ENCODE measurements around the gene NXPH3.
A peak's percentile ranks its signal among the peaks of the same experiment; 100 is the strongest.

The NXPH3 gene

GRCh38 chr17:49565948-49566491 lies 9.7 kb upstream of the NXPH3 start (continued):
- TF ChIP-seq ZNF121 (tag by site-specific recombination; IDR thresholded peaks at IDR 0.05) (no peak), ZNF350 (tag by site-specific recombination; IDR thresholded peaks at IDR 0.05) (no peak), ZBTB8A (tag by site-specific recombination; IDR thresholded peaks at IDR 0.05) (no peak), ZNF366 (tag by site-specific recombination; conservative IDR thresholded peaks at IDR 0.05) (0 out of 2 replicates have a peak, but pooled peaks have one; percentile 32), ZNF624 (tag by site-specific recombination; IDR thresholded peaks at IDR 0.05) (no peak), ZBTB26 (tag by site-specific recombination; optimal IDR thresholded peaks at IDR 0.05) (no peak), ZNF548 (tag by site-specific recombination; IDR thresholded peaks at IDR 0.05) (no peak), ZNF530 (tag by site-specific recombination; IDR thresholded peaks at IDR 0.05; ENCODE audit: low read depth) (no peak), KLF7 (tag by site-specific recombination; IDR thresholded peaks at IDR 0.05; ENCODE audit: borderline replicate concordance) (no peak), ZNF169 (tag by site-specific recombination; IDR thresholded peaks at IDR 0.05) (no peak), ZNF837 (tag by site-specific recombination; IDR thresholded peaks at IDR 0.05) (no peak), MEIS1 (CRISPR knock-in tag; IDR thresholded peaks at IDR 0.05; ENCODE audit: borderline replicate concordance) (no peak), SP3 (tag by site-specific recombination; IDR thresholded peaks at IDR 0.05) (0 out of 2 replicates have a peak, but pooled peaks have one; percentile 8)

DNA sequence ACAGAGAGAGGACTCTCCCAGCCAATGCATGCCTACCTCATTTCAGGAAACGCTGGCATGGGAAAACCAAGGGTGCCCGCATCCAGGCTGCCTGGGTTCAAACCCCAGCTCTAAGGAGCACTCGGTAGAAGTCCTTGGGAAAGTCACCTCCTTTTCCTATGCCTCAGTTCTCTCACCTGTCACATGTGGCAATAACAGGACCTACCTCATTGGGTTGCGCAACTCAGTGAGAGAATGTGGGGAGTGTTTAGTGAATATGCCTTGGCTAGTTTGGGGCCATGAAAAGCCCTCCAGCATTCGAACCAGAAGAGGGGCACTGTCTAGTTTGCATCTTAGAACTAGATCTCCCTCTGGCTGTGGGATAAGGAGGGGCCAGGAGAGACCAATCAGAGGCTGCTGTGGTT lies 9.0 kb upstream of the NXPH3 start:
- Histone ChIP-seq H3K9me3 (ENCODE audit: control insufficient read depth, insufficient read depth, low read depth, low read length) (no peaks in the 10 kb centered on the region), H3K36me3 (ENCODE audit: control insufficient read depth in 2 of 2, insufficient read depth in 1 of 2, low read length in 2 of 2) (no peaks in the 10 kb centered on the region), H3K27ac (ENCODE audit: extremely low read depth, low read depth, low read length) (no peak overlapping the region), H3K4me3 (ENCODE audit: low read depth, low read length) (no peak overlapping the region), H3K4me1 (ENCODE audit: control insufficient read depth, insufficient read depth, low read length) (peaks cover 3% of the 10 kb centered on the region)
- ChIA-PET POLR2A (no interaction called here), CTCF (interaction anchor here (0.6 to 7.6 kb wide), 13 partner anchors 9 to 430 kb away, joined by 3 to 114 read pairs (median 7); partner anchors contain the start of genes DLX3 and SLC35B1)
- TF ChIP-seq ZNF544 (tag by site-specific recombination; IDR thresholded peaks at IDR 0.05) (no peak), ZNF777 (tag by site-specific recombination; IDR thresholded peaks at IDR 0.05; ENCODE audit: borderline replicate concordance) (no peak), ZXDB (tag by site-specific recombination; IDR thresholded peaks at IDR 0.05) (no peak)

- H3K36me3 ChIP-seq (ENCODE audit: control insufficient read depth in 2 of 2, insufficient read depth in 1 of 2, low read length in 2 of 2): no peaks in the 10 kb centered on the region
- no peak for TF ChIP-seq ZSCAN30 (tag by site-specific recombination; IDR thresholded peaks at IDR 0.05)
- no peak for TF ChIP-seq ZNF155 (tag by site-specific recombination; IDR thresholded peaks at IDR 0.05)
- TF ChIP-seq TCF7L2 (IDR thresholded peaks at IDR 0.05; ENCODE audit: borderline replicate concordance, low read depth, low read length): no peak
- no peak for TF ChIP-seq ZNF777 (tag by site-specific recombination; IDR thresholded peaks at IDR 0.05; ENCODE audit: borderline replicate concordance)
- no peak for TF ChIP-seq ZNF830 (tag by site-specific recombination; IDR thresholded peaks at IDR 0.05; ENCODE audit: low read depth)
- no peak for TF ChIP-seq ZNF677 (tag by site-specific recombination; IDR thresholded peaks at IDR 0.05)
- no peak for TF ChIP-seq KLF9 (tag by site-specific recombination; IDR thresholded peaks at IDR 0.05; ENCODE audit: low read depth)
- no peak for TF ChIP-seq ZNF416 (tag by site-specific recombination; IDR thresholded peaks at IDR 0.05)
- no peak for TF ChIP-seq ZNF274 (IDR thresholded peaks at IDR 0.05; ENCODE audit: low read length)
- TF ChIP-seq ZNF274 (tag by site-specific recombination; IDR thresholded peaks at IDR 0.05; ENCODE audit: borderline replicate concordance): no peak
- TF ChIP-seq, protein P1, sequence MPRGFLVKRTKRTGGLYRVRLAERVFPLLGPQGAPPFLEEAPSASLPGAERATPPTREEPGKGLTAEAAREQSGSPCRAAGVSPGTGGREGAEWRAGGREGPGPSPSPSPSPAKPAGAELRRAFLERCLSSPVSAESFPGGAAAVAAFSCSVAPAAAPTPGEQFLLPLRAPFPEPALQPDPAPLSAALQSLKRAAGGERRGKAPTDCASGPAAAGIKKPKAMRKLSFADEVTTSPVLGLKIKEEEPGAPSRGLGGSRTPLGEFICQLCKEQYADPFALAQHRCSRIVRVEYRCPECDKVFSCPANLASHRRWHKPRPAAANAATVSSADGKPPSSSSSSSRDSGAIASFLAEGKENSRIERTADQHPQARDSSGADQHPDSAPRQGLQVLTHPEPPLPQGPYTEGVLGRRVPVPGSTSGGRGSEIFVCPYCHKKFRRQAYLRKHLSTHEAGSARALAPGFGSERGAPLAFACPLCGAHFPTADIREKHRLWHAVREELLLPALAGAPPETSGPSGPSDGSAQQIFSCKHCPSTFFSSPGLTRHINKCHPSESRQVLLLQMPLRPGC (tag by site-specific recombination; IDR thresholded peaks at IDR 0.05): no peak
- TF ChIP-seq ZNF785 (tag by site-specific recombination; IDR thresholded peaks at IDR 0.05): no peak
- TF ChIP-seq ZEB2 (tag by site-specific recombination; IDR thresholded peaks at IDR 0.05): no peak
- no peak for TF ChIP-seq ZNF621 (tag by site-specific recombination; IDR thresholded peaks at IDR 0.05)
- POLR2A ChIA-PET: interaction anchor here (0.6 to 1.6 kb wide), 5 partner anchors 132 to 428 kb away, joined by 3 to 7 read pairs (median 3); partner anchors contain the start of genes DLX3, FAM117A, PHB1 and SLC35B1
These were observed 8.6 kb upstream of the NXPH3 start for GRCh38 chr17:49567104-49567521.

More at GRCh38 chr17:49567104-49567521, 8.6 kb upstream of the NXPH3 start:
- CTCF ChIA-PET: interaction anchor here (0.5 to 7.6 kb wide), 38 partner anchors 10 to 527 kb away, joined by 3 to 114 read pairs (median 4); partner anchors contain the start of genes DLX3 and SLC35B1
- Histone ChIP-seq H3K4me1 (ENCODE audit: control insufficient read depth, insufficient read depth, low read length) (peaks cover 3% of the 10 kb centered on the region), H3K27ac (ENCODE audit: extremely low read depth, low read depth, low read length) (no peak overlapping the region), H3K4me3 (ENCODE audit: low read depth, low read length) (no peak overlapping the region), H3K9me3 (ENCODE audit: control insufficient read depth, insufficient read depth, low read depth, low read length) (no peaks in the 10 kb centered on the region)
